ENCODE measurements around the gene B3GNT2. TPM values are rescaled to one million over a fixed set of nuclear protein-coding genes. Genes with fewer than 3 reads are reported as not detected.
"Not testable (repeated sequence)": the region's sequence is repeated elsewhere in the genome, so short reads cannot be mapped to it uniquely, and the experiment has no call there.

Gene B3GNT2
- total and polyA plus RNA-seq, 3 experiments from 2014 or later: 30.1 to 62.1 (median 30.9) TPM

- Histone ChIP-seq H3K9me3 (ENCODE audit: low read length) (no peaks in the 10 kb centered on the region), H3K36me3 (ENCODE audit: insufficient read depth, low read length) (no peaks in the 10 kb centered on the region), H3K27ac (ENCODE audit: low read depth, low read length) (no peak overlapping the region), H3K4me3 (ENCODE audit: low read length) (no peak overlapping the region), H3K4me1 (ENCODE audit: insufficient read depth, low read length) (no peaks in the 10 kb centered on the region), H3K27me3 (ENCODE audit: insufficient read depth, low read length, poor library complexity, severe bottlenecking) (no peaks in the 10 kb centered on the region)
- POLR2A ChIA-PET: no interaction called here
- CTCF ChIA-PET: no interaction called here
- no peak for DNase-seq
- Mint-ChIP-seq H3K4me3 (no peak overlapping the region), H3K27ac (peak overlapping the region in 2 of 8 donors; percentile 34 to 51), H3K9me3 (peaks cover 0 to 7% (median 6%) of the 10 kb centered on the region in 5 donors), H3K36me3 (peaks cover 0 to 30% (median 2%) of the 10 kb centered on the region in 3 donors), H3K27me3 (no peaks in the 10 kb centered on the region), H3K4me1 (no peaks in the 10 kb centered on the region)
Observed at GRCh38 chr2:62156861-62157496, 38.9 kb upstream of the B3GNT2 start.

- Mint-ChIP-seq H3K27me3 (no peaks in the 10 kb centered on the region), H3K36me3 (peaks cover 0 to 21% (median 2%) of the 10 kb centered on the region in 3 donors), H3K4me3 (no peak overlapping the region), H3K9me3 (peaks cover 0 to 7% (median 4%) of the 10 kb centered on the region in 5 donors), H3K4me1 (no peaks in the 10 kb centered on the region), H3K27ac (peak overlapping the region in 1 of 8 donors; percentile 43)
- Histone ChIP-seq H3K27me3 (ENCODE audit: insufficient read depth, low read length, poor library complexity, severe bottlenecking) (no peaks in the 10 kb centered on the region), H3K9me3 (ENCODE audit: low read length) (no peaks in the 10 kb centered on the region), H3K36me3 (ENCODE audit: insufficient read depth, low read length) (no peaks in the 10 kb centered on the region), H3K27ac (ENCODE audit: low read depth, low read length) (no peak overlapping the region), H3K4me1 (ENCODE audit: insufficient read depth, low read length) (no peaks in the 10 kb centered on the region), H3K4me3 (ENCODE audit: low read length) (no peak overlapping the region)
- POLR2A ChIA-PET: no interaction called here
- CTCF ChIA-PET: no interaction called here
- no peak for DNase-seq
Observed at GRCh38 chr2:62158444-62159121, 37.3 kb upstream of the B3GNT2 start.

- H3K9me3 Mint-ChIP-seq; CTCF ChIA-PET; H3K36me3 Mint-ChIP-seq; H3K27ac Mint-ChIP-seq; H3K27me3 ChIP-seq (ENCODE audit: insufficient read depth, low read length, poor library complexity, severe bottlenecking); H3K36me3 ChIP-seq (ENCODE audit: insufficient read depth, low read length); H3K4me1 Mint-ChIP-seq; H3K9me3 ChIP-seq (ENCODE audit: low read length); POLR2A ChIA-PET; H3K27ac ChIP-seq (ENCODE audit: low read depth, low read length); H3K27me3 Mint-ChIP-seq; H3K4me3 Mint-ChIP-seq; DNase-seq; H3K4me1 ChIP-seq (ENCODE audit: insufficient read depth, low read length); H3K4me3 ChIP-seq (ENCODE audit: low read length): not testable (repeated sequence)
Observed at GRCh38 chr2:62160691-62161090, 35.2 kb upstream of the B3GNT2 start.

DNA sequence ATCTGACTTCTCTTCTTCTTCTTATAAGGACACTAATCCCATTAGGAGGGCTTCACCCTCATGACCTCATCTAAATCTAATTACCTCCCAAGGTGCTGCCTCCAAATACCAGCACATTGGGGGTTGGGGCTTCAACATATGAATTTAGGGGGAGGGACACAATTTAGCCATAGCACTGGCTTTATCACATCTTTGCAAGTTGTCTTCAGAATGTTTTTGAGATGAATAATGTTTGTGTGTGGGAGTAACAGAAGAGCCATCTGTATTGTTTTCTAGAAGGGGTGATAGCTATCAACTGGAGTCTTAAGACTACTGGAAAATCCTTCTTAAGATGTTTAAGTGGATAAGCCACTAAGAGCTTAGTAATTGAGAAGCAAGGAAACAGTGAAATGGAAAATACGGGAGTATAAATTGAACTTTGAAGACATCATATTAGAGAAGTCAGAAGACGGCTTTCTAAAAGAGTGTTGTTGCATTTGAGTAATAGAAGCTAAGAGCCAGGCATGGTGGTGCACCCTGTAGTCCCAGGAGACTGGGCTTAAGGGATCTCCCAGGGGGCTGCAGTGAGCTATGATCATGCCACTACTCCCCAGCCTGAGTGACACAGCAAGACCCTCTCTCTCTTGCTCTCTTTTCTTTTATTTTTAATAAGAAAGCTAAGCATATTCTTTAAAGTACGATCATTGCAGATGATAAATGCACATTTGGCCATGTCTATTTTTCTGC, 32.6 kb upstream of the B3GNT2 start:
- Mint-ChIP-seq H3K4me1 (no peaks in the 10 kb centered on the region), H3K4me3 (no peak overlapping the region), H3K27ac (peak overlapping the region in 1 of 8 donors; percentile 2), H3K9me3 (no peaks in the 10 kb centered on the region), H3K36me3 (no peaks in the 10 kb centered on the region), H3K27me3 (no peaks in the 10 kb centered on the region)
- DNase-seq: no peak
- ChIA-PET POLR2A (no interaction called here), CTCF (no interaction called here)
- H3K4me1 ChIP-seq (ENCODE audit: insufficient read depth, low read length): no peaks in the 10 kb centered on the region
- no peaks in the 10 kb centered on the region for H3K27me3 ChIP-seq (ENCODE audit: insufficient read depth, low read length, poor library complexity, severe bottlenecking)
- H3K36me3 ChIP-seq (ENCODE audit: insufficient read depth, low read length): no peaks in the 10 kb centered on the region
- no peak overlapping the region for H3K27ac ChIP-seq (ENCODE audit: low read depth, low read length)
- no peaks in the 10 kb centered on the region for H3K9me3 ChIP-seq (ENCODE audit: low read length)
- no peak overlapping the region for H3K4me3 ChIP-seq (ENCODE audit: low read length)

GRCh38 chr2:62163834-62164233, 32.1 kb upstream of the B3GNT2 start:
- Histone ChIP-seq H3K27ac (ENCODE audit: low read depth, low read length) (no peak overlapping the region), H3K4me3 (ENCODE audit: low read length) (no peak overlapping the region), H3K27me3 (ENCODE audit: insufficient read depth, low read length, poor library complexity, severe bottlenecking) (no peaks in the 10 kb centered on the region), H3K4me1 (ENCODE audit: insufficient read depth, low read length) (no peaks in the 10 kb centered on the region), H3K9me3 (ENCODE audit: low read length) (no peaks in the 10 kb centered on the region), H3K36me3 (ENCODE audit: insufficient read depth, low read length) (no peaks in the 10 kb centered on the region)
- no peak overlapping the region for H3K27ac Mint-ChIP-seq
- POLR2A ChIA-PET: no interaction called here
- CTCF ChIA-PET: no interaction called here
- no peak for DNase-seq
- H3K4me3 Mint-ChIP-seq: no peak overlapping the region
- no peaks in the 10 kb centered on the region for H3K36me3 Mint-ChIP-seq
- no peaks in the 10 kb centered on the region for H3K9me3 Mint-ChIP-seq
- H3K4me1 Mint-ChIP-seq: no peaks in the 10 kb centered on the region
- H3K27me3 Mint-ChIP-seq: no peaks in the 10 kb centered on the region

- no peaks in the 10 kb centered on the region for H3K27me3 ChIP-seq (ENCODE audit: insufficient read depth, low read length, poor library complexity, severe bottlenecking)
- H3K36me3 Mint-ChIP-seq: no peaks in the 10 kb centered on the region
- no peak overlapping the region for H3K27ac Mint-ChIP-seq
- H3K36me3 ChIP-seq (ENCODE audit: insufficient read depth, low read length): no peaks in the 10 kb centered on the region
- H3K9me3 Mint-ChIP-seq: no peaks in the 10 kb centered on the region
- H3K4me1 ChIP-seq (ENCODE audit: insufficient read depth, low read length): no peaks in the 10 kb centered on the region
- H3K9me3 ChIP-seq (ENCODE audit: low read length): no peaks in the 10 kb centered on the region
- ChIA-PET POLR2A (no interaction called here), CTCF (no interaction called here)
- peaks cover 0 to 2% of the 10 kb centered on the region in 2 donors for H3K27me3 Mint-ChIP-seq
- H3K4me1 Mint-ChIP-seq: no peaks in the 10 kb centered on the region
- no peak overlapping the region for H3K4me3 Mint-ChIP-seq
- H3K27ac ChIP-seq (ENCODE audit: low read depth, low read length): no peak overlapping the region
- DNase-seq: no peak
- no peak overlapping the region for H3K4me3 ChIP-seq (ENCODE audit: low read length)
Observed at GRCh38 chr2:62175728-62176127, 20.2 kb upstream of the B3GNT2 start.

GRCh38 chr2:62176801-62177200, 19.1 kb upstream of the B3GNT2 start:
- POLR2A ChIA-PET: no interaction called here
- Histone ChIP-seq H3K27ac (ENCODE audit: low read depth, low read length) (no peak overlapping the region), H3K36me3 (ENCODE audit: insufficient read depth, low read length) (no peaks in the 10 kb centered on the region), H3K4me1 (ENCODE audit: insufficient read depth, low read length) (no peaks in the 10 kb centered on the region), H3K4me3 (ENCODE audit: low read length) (no peak overlapping the region), H3K27me3 (ENCODE audit: insufficient read depth, low read length, poor library complexity, severe bottlenecking) (no peaks in the 10 kb centered on the region), H3K9me3 (ENCODE audit: low read length) (no peaks in the 10 kb centered on the region)
- DNase-seq: no peak
- CTCF ChIA-PET: no interaction called here
- H3K27me3 Mint-ChIP-seq: peaks cover 0 to 2% of the 10 kb centered on the region in 2 donors
- no peaks in the 10 kb centered on the region for H3K36me3 Mint-ChIP-seq
- H3K9me3 Mint-ChIP-seq: no peaks in the 10 kb centered on the region
- H3K4me3 Mint-ChIP-seq: no peak overlapping the region
- no peaks in the 10 kb centered on the region for H3K4me1 Mint-ChIP-seq
- peak overlapping the region in 1 of 8 donors; percentile 1 for H3K27ac Mint-ChIP-seq

- no peaks in the 10 kb centered on the region for H3K36me3 Mint-ChIP-seq
- ChIA-PET POLR2A (no interaction called here), CTCF (no interaction called here)
- Histone ChIP-seq H3K36me3 (ENCODE audit: insufficient read depth, low read length) (no peaks in the 10 kb centered on the region), H3K27me3 (ENCODE audit: insufficient read depth, low read length, poor library complexity, severe bottlenecking) (no peaks in the 10 kb centered on the region), H3K9me3 (ENCODE audit: low read length) (no peaks in the 10 kb centered on the region), H3K27ac (ENCODE audit: low read depth, low read length) (no peak overlapping the region), H3K4me3 (ENCODE audit: low read length) (no peak overlapping the region), H3K4me1 (ENCODE audit: insufficient read depth, low read length) (no peaks in the 10 kb centered on the region)
- H3K9me3 Mint-ChIP-seq: no peaks in the 10 kb centered on the region
- no peak for DNase-seq
- H3K27me3 Mint-ChIP-seq: peaks cover 0 to 2% of the 10 kb centered on the region in 2 donors
- H3K4me1 Mint-ChIP-seq: no peaks in the 10 kb centered on the region
- H3K4me3 Mint-ChIP-seq: no peak overlapping the region
- H3K27ac Mint-ChIP-seq: no peak overlapping the region
Observed at GRCh38 chr2:62177392-62178049, 18.4 kb upstream of the B3GNT2 start.
